A549 (cell line): Measurements from ENCODE around the gene GLB1L. TPM values are rescaled to one million over a fixed set of nuclear protein-coding genes. Genes with fewer than 3 reads are reported as not detected.

Experiments used
- ATAC-seq, 2 experiments: fragments of 200-7000 bp in 1 of 2; fragments of >200 bp in 1 of 2; cut with Nextera tagmentation in 1 of 2; cut with Tn5 transposase in 1 of 2; 3 replicates each; pipeline versions ENCODE4 v1.8.0 to v1.9.1; 2018 to 2020; ENCODE audit warnings: mild to moderate bottlenecking in 1 of 2, moderate library complexity in 1 of 2
- CTCF ChIA-PET: fragments of 300-600 bp; sonication (Branson Sonifier 250); formaldehyde crosslinking; extraction: SDS; loops from one replicate; lab custom pipeline; 2021; ENCODE audit warnings: antibody characterized with exemption, inconsistent platforms; lab: Yijun Ruan, JAX
- POLR2A ChIA-PET: fragments of 350-600 bp; formaldehyde crosslinking; extraction: SDS; loops from one replicate; lab custom pipeline; 2021; ENCODE audit warnings: antibody characterized with exemption, inconsistent platforms; lab: Yijun Ruan, JAX
- DNase-seq, 2 experiments: peaks; one replicate each; pipeline versions ENCODE4 v3.0.0 to v3.0.0-alpha.2; 2011 to 2016; ENCODE audit warnings: low read depth in 1 of 2, low spot score in 1 of 2
- FAIRE-seq: peaks from 2 replicates; lab custom pipeline; 2011; peaks lifted over from hg19 to GRCh38; lab: Jason Lieb, UNC
- H3K27ac ChIP-seq, 2 experiments: fragments of >200 bp; sonication (Bioruptor Twin); formaldehyde crosslinking; 3 replicates each; pipeline ENCODE4 v1.5.1; 2016 to 2017
- H3K4me1 ChIP-seq: fragments of >200 bp; sonication (Bioruptor Twin); formaldehyde crosslinking; 3 replicates; pipeline ENCODE4 v1.6.1; 2016
- H3K4me2 ChIP-seq: fragments of >200 bp; sonication (Bioruptor Twin); formaldehyde crosslinking; 3 replicates; pipeline ENCODE4 v1.6.1; 2016
- H3K4me3 ChIP-seq: fragments of >200 bp; sonication (Bioruptor Twin); formaldehyde crosslinking; 3 replicates; pipeline ENCODE4 v1.5.1; 2016
- H3K9me3 ChIP-seq: fragments of >200 bp; sonication (Bioruptor Twin); formaldehyde crosslinking; 3 replicates; pipeline ENCODE4 v1.6.1; 2016
- ATOH8 ChIP-seq: fragments of 250-450 bp; sonication (Bioruptor Pico); IDR thresholded peaks from 2 replicates; pipeline ENCODE4 v1.5.0; 2020; ENCODE audit warnings: low read depth, mild to moderate bottlenecking, moderate library complexity
- BHLHE40 ChIP-seq: IDR thresholded peaks from 2 replicates; pipeline ENCODE4 v1.6.1; 2012; ENCODE audit warnings: low read depth, low read length, inconsistent platforms
- CHD2 ChIP-seq: fragments of 150-350 bp; IDR thresholded peaks from 2 replicates; pipeline ENCODE4 v1.6.1; 2014; ENCODE audit warnings: low read length; ENCODE audit not compliant: partially characterized antibody
- CTCF ChIP-seq: fragments of >200 bp; sonication (Bioruptor Twin); formaldehyde crosslinking; IDR thresholded peaks from 3 replicates; pipeline ENCODE4 v1.5.1; 2016
- ELK1 ChIP-seq: fragments of 150-350 bp; IDR thresholded peaks from 2 replicates; pipeline ENCODE4 v1.6.1; 2014; ENCODE audit warnings: low read depth, mild to moderate bottlenecking, low read length
- EP300 ChIP-seq, 2 experiments: fragments of >200 bp; sonication (Bioruptor Twin); formaldehyde crosslinking; IDR thresholded peaks; 2 replicates in 1 of 2; 3 replicates in 1 of 2; pipeline ENCODE4 v1.6.1; 2016 to 2017
- GATA3 ChIP-seq: IDR thresholded peaks from 2 replicates; pipeline ENCODE4 v1.6.1; 2012; ENCODE audit warnings: borderline replicate concordance
- HDAC2 ChIP-seq: fragments of 200-600 bp; sonication (generic); IDR thresholded peaks from 2 replicates; pipeline ENCODE4 v1.6.1; 2016
- HOXB13 ChIP-seq: fragments of 250-450 bp; sonication (Bioruptor Pico); IDR thresholded peaks from 2 replicates; pipeline ENCODE4 v1.5.0; 2020; ENCODE audit warnings: low read depth, mild to moderate bottlenecking, moderate library complexity
- MAX ChIP-seq: IDR thresholded peaks from 2 replicates; pipeline ENCODE4 v1.6.1; 2012
- RARB ChIP-seq: fragments of 250-450 bp; sonication (Bioruptor Pico); IDR thresholded peaks from 2 replicates; pipeline ENCODE4 v1.8.0; 2021; ENCODE audit warnings: mild to moderate bottlenecking, moderate library complexity
- RFX5 ChIP-seq: fragments of 450-650 bp; IDR thresholded peaks from 2 replicates; pipeline ENCODE4 v1.7.1; 2014; ENCODE audit warnings: antibody characterized with exemption, mild to moderate bottlenecking, moderate library complexity
- RNF2 ChIP-seq: fragments of 200-600 bp; sonication (generic); IDR thresholded peaks from 2 replicates; pipeline ENCODE4 v1.6.1; 2016; ENCODE audit warnings: low read depth, mild to moderate bottlenecking, antibody characterized with exemption, moderate library complexity, borderline replicate concordance
- SREBF2 ChIP-seq: fragments of 450-650 bp; IDR thresholded peaks from 2 replicates; pipeline ENCODE4 v1.6.1; 2014; ENCODE audit warnings: mild to moderate bottlenecking, moderate library complexity
- TFCP2L1 ChIP-seq: fragments of 250-450 bp; sonication (Bioruptor Pico); IDR thresholded peaks from 2 replicates; pipeline ENCODE4 v1.5.0; 2021; ENCODE audit warnings: mild to moderate bottlenecking
- TP53 ChIP-seq: fragments of 250-450 bp; sonication (Bioruptor Pico); IDR thresholded peaks from 2 replicates; pipeline ENCODE4 v1.5.0; 2021; ENCODE audit warnings: mild to moderate bottlenecking, moderate library complexity
- USF2 ChIP-seq: fragments of 450-650 bp; IDR thresholded peaks from 2 replicates; pipeline ENCODE4 v1.6.1; 2014; ENCODE audit warnings: antibody characterized with exemption
- ZFP36 ChIP-seq: fragments of 450-650 bp; IDR thresholded peaks from 2 replicates; pipeline ENCODE4 v1.6.1; 2014; ENCODE audit warnings: borderline replicate concordance; ENCODE audit not compliant: partially characterized antibody
- ZSCAN20 ChIP-seq: fragments of 250-450 bp; sonication (Bioruptor Pico); IDR thresholded peaks from 2 replicates; pipeline ENCODE4 v1.8.0; 2022; ENCODE audit warnings: mild to moderate bottlenecking, moderate library complexity
- WGBS: methylation state at CpG from one replicate; pipeline ENCODE4 v1.1.6; 2017; ENCODE audit errors: missing lambda C conversion rate; 5-methylcytosine and 5-hydroxymethylcytosine counted together
- polyA plus RNA-seq, 4 experiments: library from polyadenylated mRNA; depleted of rRNA in 3 of 4; stranded (reverse); fragments of >200 nt; fragmentation: RNase III in 1 of 4; extraction: RNeasy Plus Mini Kit Qiagen cat#74134 plus additional on column Dnase treatment in 1 of 4; gene quantifications; 2 replicates in 3 of 4; 3 replicates in 1 of 4; pipeline ENCODE4 v1.2.3, GENCODE V29; 2011 to 2017

GLB1L gene
- polyA plus RNA-seq, 2 of the 4 experiments (the other 2 are of a cell fraction): 5.9 to 8.7 TPM

GRCh38 chr2:219286436-219287115 lies 41.3 kb upstream of the GLB1L start:
- ChIA-PET CTCF (interaction anchor here (0.6 to 16.3 kb wide), 11 partner anchors 9 to 271 kb away, joined by 3 to 540 read pairs (median 5); partner anchors contain the start of genes DNAJB2, TUBA4A and TUBA4B), POLR2A (interaction anchor here (0.8 to 1.2 kb wide), 2 partner anchors 12 to 22 kb away, joined by 3 to 4 read pairs; no protein-coding TSS in a partner anchor)
- FAIRE-seq (no peak), ATAC-seq (peak; percentile 4 to 14; a peak in 2 of 6 replicates), DNase-seq (no peak)
- Histone ChIP-seq H3K9me3 (no peaks in the 10 kb centered on the region), H3K4me3 (no peak overlapping the region), H3K4me1 (peaks cover 17% of the 10 kb centered on the region), H3K4me2 (no peak overlapping the region), H3K27ac (0 out of 6 replicates have a peak overlapping the region, but pooled peaks of 1 of the 2 experiments have one; percentile 36)
- 87% methylated on average over 12 of the region's 12 CpGs for WGBS
- TF ChIP-seq BHLHE40 (no peak), ATOH8 (CRISPR knock-in tag) (no peak), EP300 (IDR thresholded peaks at IDR 0.05) (no peak), ZSCAN20 (CRISPR knock-in tag) (no peak), RARB (CRISPR knock-in tag) (no peak), HDAC2 (no peak), TFCP2L1 (CRISPR knock-in tag) (no peak), ZFP36 (no peak), ELK1 (no peak), GATA3 (no peak), CHD2 (no peak), MAX (no peak), USF2 (no peak), RNF2 (no peak), RFX5 (no peak), SREBF2 (no peak)

GRCh38 chr2:219285894-219286425 lies 40.7 kb upstream of the GLB1L start:
- H3K4me2 ChIP-seq: no peak overlapping the region
- no peak overlapping the region for H3K4me3 ChIP-seq
- ChIA-PET POLR2A (interaction anchor here (0.8 to 1.2 kb wide), 2 partner anchors 12 to 22 kb away, joined by 3 to 4 read pairs; no protein-coding TSS in a partner anchor), CTCF (interaction anchor here (0.8 to 16.2 kb wide), 8 partner anchors 8 to 115 kb away, joined by 3 to 540 read pairs (median 6); partner anchors contain the start of gene DNAJB2)
- TF ChIP-seq TP53: no peak
- no peak for TF ChIP-seq HOXB13 (CRISPR knock-in tag)
- TF ChIP-seq USF2: no peak
- TF ChIP-seq CTCF: no peak
- H3K27ac ChIP-seq: peak overlapping the region in 1 of 2 experiments; percentile 36; a peak in 1 of 6 replicates
- FAIRE-seq (no peak), DNase-seq (no peak), ATAC-seq (0 out of 6 replicates have a peak, but pooled peaks of 1 of the 2 experiments have one; percentile 7)
- 91% methylated on average over 13 of the region's 17 CpGs for WGBS
- H3K9me3 ChIP-seq: no peaks in the 10 kb centered on the region
- H3K4me1 ChIP-seq: peaks cover 21% of the 10 kb centered on the region
